Fibroblast of lung (primary cell): ENCODE data around the gene ANKRD61. TPM values are rescaled to one million over a fixed set of nuclear protein-coding genes. Genes with fewer than 3 reads are reported as not detected.
A peak's percentile ranks its signal among the peaks of the same experiment; 100 is the strongest.
"Not testable (repeated sequence)": the region's sequence is repeated elsewhere in the genome, so short reads cannot be mapped to it uniquely, and the experiment has no call there.

Experiments used
- DNase-seq, 2 donors: peaks; one replicate each; pipeline versions ENCODE4 v3.0.0 to v3.0.0-alpha.2; 2010; ENCODE audit warnings: low read depth in 2 of 2
- H2AFZ ChIP-seq: 2 replicates; pipeline ENCODE4 v1.5.1; 2012; ENCODE audit warnings: low read length, control low read depth, inconsistent platforms
- H3K27ac ChIP-seq: 2 replicates; pipeline ENCODE4 v1.5.1; 2011; ENCODE audit warnings: low read length, control low read depth; ENCODE audit not compliant: insufficient read depth
- H3K27me3 ChIP-seq: 2 replicates; pipeline ENCODE4 v1.5.1; 2011; ENCODE audit warnings: mild to moderate bottlenecking, low read length; ENCODE audit not compliant: control insufficient read depth, insufficient read depth
- H3K36me3 ChIP-seq: 2 replicates; pipeline ENCODE4 v1.5.1; 2011; ENCODE audit warnings: low read length; ENCODE audit not compliant: control insufficient read depth, insufficient read depth
- H3K4me1 ChIP-seq: 2 replicates; pipeline ENCODE4 v1.5.1; 2011; ENCODE audit warnings: low read length; ENCODE audit not compliant: control insufficient read depth, insufficient read depth; ENCODE audit errors: extremely low read depth
- H3K4me2 ChIP-seq: 2 replicates; pipeline ENCODE4 v1.5.1; 2011; ENCODE audit warnings: low read length, control low read depth; ENCODE audit not compliant: insufficient read depth; ENCODE audit errors: extremely low read depth
- H3K4me3 ChIP-seq, 4 experiments: fragments of 200-600 bp in 1 of 4; sonication (generic) in 1 of 4; replicated peaks in 1 of 4; 2 replicates each; pipeline ENCODE4 v1.5.1; 2011 to 2016; ENCODE audit warnings: low read length in 4 of 4, low read depth in 3 of 4, mild to moderate bottlenecking in 3 of 4, control low read depth in 2 of 4, inconsistent platforms in 1 of 4, mixed read lengths in 1 of 4; ENCODE audit not compliant: insufficient read depth in 1 of 4; ENCODE audit errors: control extremely low read depth in 1 of 4
- H3K79me2 ChIP-seq: 2 replicates; pipeline ENCODE4 v1.5.1; 2012; ENCODE audit warnings: mild to moderate bottlenecking, low read length, inconsistent platforms; ENCODE audit not compliant: control insufficient read depth, insufficient read depth
- H3K9ac ChIP-seq: 2 replicates; pipeline ENCODE4 v1.5.1; 2011; ENCODE audit warnings: mild to moderate bottlenecking, low read length, control low read depth; ENCODE audit not compliant: insufficient read depth
- H3K9me3 ChIP-seq: 2 replicates; pipeline ENCODE4 v1.5.1; 2012; ENCODE audit warnings: low read depth, low read length; ENCODE audit not compliant: control insufficient read depth, insufficient read depth
- H4K20me1 ChIP-seq: 2 replicates; pipeline ENCODE4 v1.5.1; 2011; ENCODE audit warnings: low read length; ENCODE audit not compliant: control insufficient read depth, insufficient read depth; ENCODE audit errors: extremely low read depth
- CTCF ChIP-seq, 2 donors: IDR thresholded peaks in 1 of 2; conservative IDR thresholded peaks in 1 of 2; 1 replicate in 1 of 2; 2 replicates in 1 of 2; pipeline ENCODE4 v1.5.1; 2011 to 2012; ENCODE audit warnings: low read length in 2 of 2, control low read depth in 1 of 2, inconsistent platforms in 1 of 2, low read depth in 1 of 2, mild to moderate bottlenecking in 1 of 2
- EZH2 ChIP-seq: IDR thresholded peaks from 2 replicates; pipeline ENCODE4 v1.5.1; 2012; ENCODE audit warnings: low read length, control low read depth, mild to moderate bottlenecking; ENCODE audit errors: missing control alignments
- polyA plus RNA-seq, 2 donors: library from polyadenylated mRNA; depleted of rRNA in 1 of 2; stranded (reverse) in 1 of 2; unstranded in 1 of 2; fragments of >200 nt; gene quantifications; 2 replicates each; pipeline ENCODE4 v1.2.1, GENCODE V29; 2011 to 2012; ENCODE audit warnings: missing spikeins in 1 of 2
- total RNA-seq: library from RNA; depleted of rRNA; stranded (reverse); fragments of >200 nt; gene quantifications from 2 replicates; pipeline ENCODE4 v1.2.1, GENCODE V29; 2014

Gene ANKRD61
- total and polyA plus RNA-seq, 2 donors (not counting 1 experiment from before 2014, with no cell fraction given), result 0.17 to 0.43 TPM

GRCh38 chr7:6056616-6057015 is 25.4 kb downstream of the ANKRD61 start:
- Histone ChIP-seq H3K79me2 (peaks cover 36% of the 10 kb centered on the region), H3K4me3 (peak overlapping the region in 1 of 4 experiments; percentile 87)

GRCh38 chr7:6057316-6058129 is 26.3 kb downstream of the ANKRD61 start:
- H3K9ac ChIP-seq, result no peak overlapping the region
- H3K27ac ChIP-seq, result no peak overlapping the region
- peaks cover 36% of the 10 kb centered on the region for H3K79me2 ChIP-seq
- TF ChIP-seq EZH2 (no peak), CTCF (conservative IDR thresholded peaks at IDR 0.05 in 1 of 2, IDR thresholded peaks at IDR 0.05 in 1 of 2; ENCODE audit: low read depth in 1 of 2, low read length in 2 of 2) (no peak)
- H3K4me1 ChIP-seq, result no peaks in the 10 kb centered on the region
- H3K27me3 ChIP-seq, result no peaks in the 10 kb centered on the region
- H2AFZ ChIP-seq, result no peak overlapping the region
- peak overlapping the region; percentile 51 for H3K4me2 ChIP-seq
- peak in 1 of 2 donors; percentile 7 for DNase-seq
- H4K20me1 ChIP-seq, result no peaks in the 10 kb centered on the region
- H3K9me3 ChIP-seq, result no peaks in the 10 kb centered on the region
- peaks cover 2% of the 10 kb centered on the region for H3K36me3 ChIP-seq
- peak overlapping the region; percentile 87 to 93 (median 90) for H3K4me3 ChIP-seq

More at GRCh38 chr7:6056616-6057015, 25.4 kb downstream of the ANKRD61 start:
- H3K9me3 ChIP-seq, result no peaks in the 10 kb centered on the region
- H3K9ac ChIP-seq, result no peak overlapping the region
- H3K27me3 ChIP-seq, result no peaks in the 10 kb centered on the region
- H3K27ac ChIP-seq, result no peak overlapping the region
- no peaks in the 10 kb centered on the region for H4K20me1 ChIP-seq
- no peak for TF ChIP-seq EZH2
- TF ChIP-seq CTCF (conservative IDR thresholded peaks at IDR 0.05 in 1 of 2, IDR thresholded peaks at IDR 0.05 in 1 of 2; ENCODE audit: low read depth in 1 of 2, low read length in 2 of 2), result no peak
- H3K4me1 ChIP-seq, result no peaks in the 10 kb centered on the region
- no peak for DNase-seq
- H2AFZ ChIP-seq, result no peak overlapping the region
- H3K4me2 ChIP-seq, result no peak overlapping the region
- peaks cover 2% of the 10 kb centered on the region for H3K36me3 ChIP-seq

- H3K9ac ChIP-seq, H3K27ac ChIP-seq: not testable (repeated sequence)
Measured at GRCh38 chr7:6059941-6060340, 28.8 kb downstream of the ANKRD61 start.

More at GRCh38 chr7:6059941-6060340, 28.8 kb downstream of the ANKRD61 start:
- H3K4me1 ChIP-seq, H2AFZ ChIP-seq, H3K27me3 ChIP-seq, H4K20me1 ChIP-seq, H3K4me2 ChIP-seq, H3K9me3 ChIP-seq, H3K4me3 ChIP-seq, H3K36me3 ChIP-seq, DNase-seq: not testable (repeated sequence)
- peaks cover 33% of the 10 kb centered on the region for H3K79me2 ChIP-seq
